AG04449 (cell line): ENCODE results near the gene TMPRSS13.

Source experiments
- CTCF ChIA-PET: fragments of 350-600 bp; formaldehyde crosslinking; extraction: SDS; loops from one replicate; lab custom pipeline; 2021; ENCODE audit warnings: antibody characterized with exemption; lab: Yijun Ruan, JAX
- POLR2A ChIA-PET: fragments of 400-600, 350-600 bp; formaldehyde crosslinking; extraction: SDS; loops from one replicate; lab custom pipeline; 2020; ENCODE audit warnings: antibody characterized with exemption, inconsistent platforms; lab: Yijun Ruan, JAX
- DNase-seq: peaks from one replicate; pipeline ENCODE4 v3.0.0-alpha.2; 2010; ENCODE audit warnings: low read depth, low spot score
- H3K4me3 ChIP-seq: 2 replicates; pipeline ENCODE4 v1.5.1; 2011; ENCODE audit warnings: low read depth, mild to moderate bottlenecking, control low read depth, low read length
- CTCF ChIP-seq: IDR thresholded peaks from one replicate; pipeline ENCODE4 v1.5.1; 2011; ENCODE audit warnings: mild to moderate bottlenecking, moderate library complexity, low read length, control low read depth, inconsistent platforms; ENCODE audit not compliant: insufficient read depth; ENCODE audit errors: missing control alignments

Gene TMPRSS13

DNA sequence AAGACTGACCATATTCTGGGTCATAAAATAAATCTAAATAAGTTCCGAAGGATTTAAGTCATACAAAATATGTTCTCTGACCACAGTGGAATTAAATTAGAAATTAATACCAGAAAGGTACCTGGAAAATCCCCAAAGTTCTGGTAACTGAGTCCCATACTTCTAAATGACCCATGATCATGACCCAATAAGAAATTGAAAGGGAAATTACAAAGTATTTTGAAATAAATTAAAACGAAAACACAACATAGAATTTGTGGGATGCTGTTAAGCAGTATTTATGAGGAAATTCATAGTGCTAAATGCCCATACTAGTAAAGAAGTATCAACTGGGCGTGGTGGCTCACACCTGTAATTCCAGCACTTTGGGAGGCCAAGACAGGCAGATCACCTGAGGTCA is 33.6 kb upstream of the TMPRSS13 start:
- TF ChIP-seq CTCF = no peak
- H3K4me3 ChIP-seq = no peak overlapping the region
- DNase-seq = no peak
- CTCF ChIA-PET = no interaction called here
- POLR2A ChIA-PET = no interaction called here

DNA sequence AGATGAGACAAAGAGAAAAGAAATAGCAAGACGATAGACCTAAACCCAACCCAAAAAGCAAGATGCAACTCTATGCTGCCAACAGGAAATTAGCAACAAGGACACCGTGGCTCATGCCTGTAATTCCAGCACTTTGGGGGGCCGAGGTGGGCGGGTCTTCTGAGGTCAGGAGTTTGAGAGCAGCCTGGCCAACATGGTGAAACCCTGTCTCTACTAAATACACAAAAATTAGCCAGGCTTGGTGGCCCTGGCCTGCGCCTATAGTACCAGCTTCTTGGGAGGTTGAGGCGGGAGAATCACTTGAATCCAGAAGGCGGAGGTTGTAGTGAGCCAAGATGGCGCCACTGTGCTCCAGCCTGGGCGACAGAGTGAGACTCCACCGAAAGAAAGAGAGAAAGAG is 32.7 kb upstream of the TMPRSS13 start:
- ChIA-PET POLR2A (no interaction called here), CTCF (no interaction called here)
- TF ChIP-seq CTCF = no peak
- no peak overlapping the region for H3K4me3 ChIP-seq
- no peak for DNase-seq

DNA sequence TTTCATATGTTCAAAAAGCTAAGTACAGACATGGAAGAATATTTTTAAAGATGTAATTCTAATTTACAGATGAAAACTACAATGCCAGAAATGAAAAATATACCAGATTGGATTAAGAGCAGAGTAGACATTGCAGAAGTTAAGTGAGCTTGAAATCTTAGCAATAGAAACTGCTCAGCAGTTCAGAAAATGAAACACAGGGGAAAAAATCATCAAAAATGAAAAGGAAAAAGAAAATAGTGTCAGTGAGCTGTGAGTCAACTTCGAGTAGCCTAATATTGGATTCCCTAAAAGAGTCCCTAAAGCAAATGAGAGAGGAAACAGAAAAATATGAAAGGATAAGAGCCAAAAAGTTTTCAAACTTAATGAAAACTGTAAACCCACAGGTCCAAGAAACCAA is 31.2 kb upstream of the TMPRSS13 start:
- no peak for DNase-seq
- CTCF ChIA-PET = interaction anchor here (0.8 to 2.2 kb wide), 2 partner anchors 13 to 115 kb away, joined by 3 to 18 read pairs; no protein-coding TSS in a partner anchor
- no peak overlapping the region for H3K4me3 ChIP-seq
- no peak for TF ChIP-seq CTCF
- POLR2A ChIA-PET = no interaction called here

DNA sequence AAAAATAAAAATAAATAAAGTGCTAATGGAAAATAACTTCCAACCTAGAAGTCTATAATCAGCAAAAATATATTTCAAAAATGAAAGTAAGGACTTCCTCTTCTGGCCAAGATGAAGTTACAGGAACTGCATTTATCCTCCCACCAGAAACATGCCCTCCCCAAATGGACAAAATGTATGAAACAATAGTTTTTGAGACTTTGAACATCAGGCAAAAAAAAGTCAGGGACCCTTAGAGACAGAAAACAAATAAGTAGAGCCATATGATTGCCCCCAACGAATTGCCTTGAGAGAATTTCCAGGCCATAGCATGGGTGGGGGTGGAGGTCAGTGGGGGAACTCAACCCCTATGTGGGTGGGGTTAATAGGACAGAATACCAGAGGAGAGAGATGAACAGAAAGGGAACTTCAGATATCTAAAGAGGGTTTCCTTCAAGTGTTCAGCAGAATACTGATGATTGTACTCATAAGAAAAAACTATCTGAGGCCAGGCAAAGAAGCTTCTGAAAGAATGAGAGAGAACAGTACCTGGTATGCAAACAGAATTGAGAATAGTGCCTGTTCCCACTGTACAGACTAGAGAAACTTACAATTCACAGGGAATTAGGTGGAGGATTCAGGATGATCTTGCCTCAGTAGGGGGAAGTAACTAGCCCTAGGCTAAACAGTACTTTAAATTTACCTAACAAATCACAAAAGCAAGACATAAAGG is 30.4 kb upstream of the TMPRSS13 start:
- CTCF ChIA-PET = interaction anchor here (2.2 kb wide), 1 partner anchor 13 kb away, joined by 18 read pairs; no protein-coding TSS in a partner anchor
- POLR2A ChIA-PET = no interaction called here
- DNase-seq = no peak
- H3K4me3 ChIP-seq = no peak overlapping the region
- no peak for TF ChIP-seq CTCF

- no peak for DNase-seq
- no peak for TF ChIP-seq CTCF
- H3K4me3 ChIP-seq = no peak overlapping the region
- ChIA-PET CTCF (no interaction called here), POLR2A (no interaction called here)
Measured at GRCh38 chr11:117958949-117959348, 29.7 kb upstream of the TMPRSS13 start.

GRCh38 chr11:117953024-117953671 is 23.9 kb upstream of the TMPRSS13 start:
- DNase-seq = no peak
- TF ChIP-seq CTCF = no peak
- ChIA-PET POLR2A (no interaction called here), CTCF (interaction anchor here (1.1 to 10.1 kb wide), 5 partner anchors 11 to 138 kb away, joined by 3 to 341 read pairs (median 4); no protein-coding TSS in a partner anchor)
- no peak overlapping the region for H3K4me3 ChIP-seq
